Loucy (cell line): ENCODE results near the gene PAK5.

ENCODE experiments used
- CTCF ChIP-seq: fragments of 200-600 bp; sonication (generic); conservative IDR thresholded peaks from 2 replicates; pipeline ENCODE4 v1.5.1; 2014; ENCODE audit warnings: mild to moderate bottlenecking, antibody characterized with exemption, low read length
- EZH2phosphoT487 ChIP-seq: fragments of 200-600 bp; IDR thresholded peaks from 2 replicates; pipeline ENCODE4 v1.6.1; 2018; ENCODE audit warnings: antibody characterized with exemption, mild to moderate bottlenecking, moderate library complexity, borderline replicate concordance

- TF ChIP-seq CTCF (no peak), EZH2phosphoT487 (no peak)
Observed at GRCh38 chr20:9838378-9839295, at the start of gene PAK5.
